Activated gamma-delta T cell treated with Interleukin-2 at 50 U/mL for 16 hours (primary cell): ENCODE measurements around the gene PLIN5.

Experiments used
- DNase-seq: peaks from one replicate; pipeline ENCODE4 v3.0.0-alpha.2; 2020

Gene PLIN5

DNA sequence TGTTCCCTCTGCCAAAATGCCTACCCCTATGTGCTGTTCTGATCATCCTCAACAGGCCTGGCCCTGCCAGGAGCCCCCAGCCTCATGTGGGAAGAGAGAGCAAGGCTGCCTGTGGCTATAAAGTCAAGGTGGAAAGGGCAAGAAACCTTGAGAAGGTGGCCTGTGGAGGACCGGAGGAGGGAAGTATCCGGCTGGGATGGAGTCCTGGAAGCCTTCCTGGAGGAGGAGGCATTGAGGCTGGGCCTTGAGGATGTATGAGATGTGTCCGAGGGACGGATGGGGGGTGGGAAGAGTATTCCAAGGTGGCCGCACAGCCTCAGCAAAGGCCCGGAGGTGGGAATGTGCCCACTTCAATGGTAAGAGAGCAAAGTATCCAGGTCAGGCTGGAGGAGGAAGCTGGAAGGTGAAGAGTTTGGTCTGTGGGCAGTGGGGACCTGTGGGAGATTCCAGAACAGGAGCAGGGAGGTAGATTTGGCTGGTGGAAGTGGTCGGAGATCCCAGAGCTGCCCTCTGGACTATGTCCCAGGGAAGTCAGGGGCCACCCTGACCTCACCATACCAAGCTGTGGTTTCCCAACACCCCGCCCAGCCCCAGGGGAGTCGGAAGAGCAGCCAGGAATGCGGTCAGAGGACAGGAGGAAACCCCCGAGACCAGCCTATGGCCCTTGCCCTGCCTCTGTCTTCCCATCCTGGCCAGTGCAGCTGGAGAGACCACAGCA is 13.7 kb downstream of the PLIN5 start:
- DNase-seq: no peak

DNA sequence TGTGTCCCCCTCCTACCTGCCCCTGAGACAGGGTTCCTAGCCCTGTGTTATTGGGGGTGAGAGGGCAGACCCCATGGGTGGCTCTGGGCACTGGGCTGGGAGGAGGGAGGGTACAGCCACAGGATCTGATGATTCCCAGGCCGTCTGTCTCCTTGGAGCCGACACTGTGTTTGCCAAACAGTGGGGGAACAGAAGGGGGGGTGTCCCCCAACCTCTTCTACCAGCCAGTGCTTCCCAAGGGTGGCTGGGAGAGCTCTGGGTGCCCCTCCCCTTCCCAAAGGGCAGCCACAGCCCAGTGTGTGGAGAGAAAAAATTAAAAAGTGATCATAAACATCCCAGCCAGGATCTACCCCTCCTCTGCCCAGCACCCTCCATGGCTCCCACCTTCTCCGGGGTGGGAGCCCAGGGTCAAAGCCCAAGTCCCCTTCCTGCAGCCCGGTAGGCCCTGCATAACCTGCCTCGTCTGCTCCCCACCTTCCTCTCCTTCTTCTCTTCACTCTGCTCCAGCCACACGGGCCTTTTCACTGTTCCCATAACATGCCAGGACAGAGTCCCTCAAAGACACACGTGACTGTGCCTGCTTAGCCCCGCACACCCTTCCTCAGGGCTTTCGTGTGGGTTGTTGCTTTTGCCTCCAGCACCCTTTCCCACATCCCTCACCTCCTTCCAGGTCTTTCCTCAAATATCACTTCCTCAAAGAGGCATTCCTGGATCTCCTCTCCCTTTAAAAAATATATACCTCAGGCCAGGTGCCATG is 15.3 kb downstream of the PLIN5 start:
- DNase-seq: no peak

DNA sequence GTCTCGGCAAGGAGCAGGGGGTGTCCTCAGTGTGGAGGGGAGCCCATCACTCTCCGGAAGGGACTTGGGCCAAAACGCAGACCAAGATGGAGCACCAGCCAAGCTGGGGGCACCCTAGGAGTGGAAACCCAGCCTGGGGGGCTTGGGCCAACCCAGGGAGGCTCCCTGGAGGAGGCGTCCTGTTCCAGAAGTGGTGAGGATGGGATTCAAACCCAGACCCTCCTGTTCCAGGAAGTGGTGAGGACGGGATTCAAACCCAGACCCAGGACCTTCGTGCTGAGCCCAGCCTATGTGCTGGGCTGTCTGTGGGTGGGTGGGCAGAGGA is 15.9 kb downstream of the PLIN5 start:
- no peak for DNase-seq

DNA sequence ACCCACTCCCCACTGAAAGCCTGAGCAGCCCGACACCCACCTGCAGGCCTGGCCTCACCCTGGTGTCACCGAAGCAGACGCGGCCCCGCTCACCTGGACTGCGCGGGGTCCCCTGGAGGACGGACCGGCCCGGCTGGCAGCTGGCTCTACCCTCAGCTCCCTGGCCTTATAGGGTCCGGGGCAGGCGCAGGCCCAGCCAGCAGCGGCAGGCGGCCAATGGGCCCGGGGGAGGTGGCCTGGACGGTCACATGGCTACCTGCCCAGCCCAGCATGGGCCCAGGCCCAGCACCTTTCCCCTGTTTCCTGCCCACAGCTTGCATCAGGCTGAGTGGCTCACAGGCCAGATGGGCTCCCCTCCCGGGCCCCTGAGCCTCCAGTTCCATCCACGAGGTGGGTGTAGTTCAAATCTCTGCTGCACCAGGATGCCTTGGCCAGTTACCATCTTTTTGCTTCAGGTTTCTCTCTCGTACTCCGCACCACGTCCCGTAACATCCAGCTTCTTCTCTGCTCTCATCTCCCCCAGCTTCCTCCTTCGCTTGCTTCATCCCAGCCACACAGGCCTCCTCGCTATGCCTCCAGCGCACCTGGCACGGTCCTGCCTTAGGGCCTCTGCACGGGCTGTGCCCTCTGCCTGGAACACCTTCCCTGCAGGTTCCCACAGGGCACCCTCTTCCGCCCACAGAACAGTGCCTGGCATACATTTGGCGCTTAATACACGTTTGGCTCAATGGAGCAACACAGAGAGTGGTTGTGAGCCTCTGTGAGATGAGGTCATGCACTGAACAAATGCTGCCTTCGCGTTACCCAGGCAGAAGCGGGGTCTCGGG is 16.5 kb downstream of the PLIN5 start, which contains the start of gene PLIN4:
PLIN4 (minus strand) TSS at position 142 of the 827 bp plus-strand sequence. CDS start 214 bp downstream, outside the sequence.
- DNase-seq: no peak

DNA sequence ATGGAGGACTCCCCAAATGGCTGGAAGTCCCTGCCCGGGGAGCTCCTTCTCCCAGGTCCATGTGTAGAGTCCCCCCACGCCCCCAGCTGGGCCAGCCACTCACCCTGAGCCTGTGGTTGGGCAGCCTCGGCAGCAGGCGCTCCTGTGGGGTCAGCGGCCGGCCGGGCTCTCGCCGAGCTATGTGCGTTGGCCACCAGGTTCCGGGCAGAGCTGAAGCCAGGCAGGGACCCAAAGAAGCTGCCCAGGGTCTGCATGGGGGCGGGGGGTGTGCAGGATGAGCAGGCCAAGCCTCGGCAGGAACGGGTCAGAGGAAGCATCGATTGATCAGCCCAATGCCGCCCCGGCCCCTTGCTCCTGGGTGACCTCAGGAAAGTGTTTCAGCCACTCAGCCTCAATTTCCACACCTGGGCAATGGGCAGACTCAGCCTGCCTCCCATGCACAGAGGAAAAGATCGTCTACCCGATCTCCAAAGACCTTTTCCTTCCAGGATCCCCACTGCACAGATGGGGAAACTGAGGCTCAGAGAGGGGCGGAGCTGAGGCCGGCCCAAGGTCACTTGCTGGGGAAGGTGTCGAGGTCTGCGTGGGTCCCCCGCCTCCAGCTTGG is 17.5 kb downstream of the PLIN5 start:
- DNase-seq: no peak

DNA sequence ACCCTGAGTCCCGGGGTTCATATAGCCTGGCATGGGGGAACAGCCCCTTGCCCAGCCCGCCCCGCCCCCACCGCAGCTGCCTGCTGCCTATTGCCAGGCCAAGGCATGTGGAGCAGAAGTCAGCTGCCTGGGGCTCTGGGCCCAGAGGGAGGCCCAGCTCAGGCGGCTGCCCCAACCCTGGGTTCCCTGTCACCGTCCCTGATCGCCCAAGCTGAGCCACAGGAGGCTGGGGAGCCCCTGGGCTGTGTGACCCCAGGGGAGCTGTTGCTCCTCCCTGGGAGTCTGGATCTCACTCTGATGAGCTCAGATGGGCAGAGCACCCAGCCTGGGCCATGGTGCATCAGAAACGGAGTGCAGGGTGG is 18.1 kb downstream of the PLIN5 start:
- no peak for DNase-seq

DNA sequence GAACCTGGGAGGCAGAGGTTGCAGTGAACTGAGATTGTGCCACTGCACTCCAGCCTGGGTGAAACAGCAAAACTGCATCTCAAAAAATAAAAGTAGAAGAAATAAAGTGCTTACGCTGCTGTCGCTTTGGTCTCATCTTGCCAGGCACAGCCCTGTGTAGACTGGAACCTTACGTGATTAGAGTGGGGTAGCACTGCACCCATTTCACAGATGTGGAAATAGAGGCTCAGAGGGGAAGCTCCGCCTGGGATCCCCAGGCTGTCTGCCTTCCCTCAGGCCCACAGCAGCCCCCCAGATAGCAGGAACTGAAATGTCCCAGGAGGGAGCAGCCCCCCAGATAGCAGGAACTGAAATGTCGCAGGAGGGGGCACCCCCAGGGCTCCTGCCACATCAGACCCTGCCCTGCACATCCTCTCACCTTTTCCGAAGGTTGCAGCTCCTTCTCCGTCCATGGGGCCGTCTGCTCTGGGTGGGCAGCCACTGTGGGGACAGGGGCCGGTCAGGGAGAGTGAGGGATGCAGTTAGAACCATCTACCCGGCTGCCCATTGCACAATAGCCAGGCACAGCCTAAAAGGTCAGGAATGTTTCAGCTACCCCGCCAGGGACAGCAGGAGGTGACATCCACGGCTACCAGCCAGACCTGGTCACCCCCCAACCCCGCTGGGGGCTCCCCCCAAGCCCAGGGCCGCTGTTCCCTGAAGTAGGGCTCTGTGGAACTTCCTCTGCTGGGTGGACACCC is 18.7 kb downstream of the PLIN5 start:
- DNase-seq: no peak

DNA sequence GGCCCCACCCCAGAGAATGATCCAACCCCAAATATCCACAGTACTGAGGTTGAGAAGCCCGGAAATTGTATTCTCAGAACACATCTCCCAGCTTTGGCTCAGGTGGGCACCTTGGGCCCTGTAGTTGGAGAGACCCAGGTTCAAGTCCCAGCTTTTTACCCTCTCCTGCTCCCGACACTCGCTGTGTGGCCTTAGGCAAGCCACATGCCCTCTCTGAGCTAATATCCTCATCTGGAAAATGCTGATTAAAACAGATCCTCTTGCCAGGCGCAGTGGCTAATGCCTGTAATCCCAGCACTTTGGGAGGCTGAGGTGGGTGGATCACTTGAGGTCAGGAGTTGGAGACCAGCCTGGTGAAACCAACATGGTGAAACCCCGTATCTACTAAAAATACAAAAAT is 19.3 kb downstream of the PLIN5 start:
- DNase-seq: no peak

DNA sequence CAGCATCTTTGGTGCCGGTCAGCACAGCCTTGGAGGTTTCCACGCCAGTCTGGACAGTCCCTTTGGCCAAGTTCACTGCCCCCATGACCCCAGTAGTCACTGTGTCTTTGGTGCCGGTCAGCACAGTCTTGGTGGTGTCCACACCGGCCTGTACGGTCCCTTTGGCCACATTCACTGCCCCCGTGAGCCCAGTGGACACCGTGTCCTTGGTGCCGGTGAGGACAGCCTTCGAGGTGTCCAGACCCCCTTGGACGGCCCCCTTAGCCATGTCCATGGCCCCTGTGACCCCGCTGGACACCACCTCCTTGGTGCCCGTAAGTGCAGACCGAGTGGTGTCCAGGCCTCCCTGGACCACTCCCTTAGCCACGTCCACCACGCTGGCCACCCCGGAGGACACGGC is 21.8 kb downstream of the PLIN5 start:
- DNase-seq: no peak

DNA sequence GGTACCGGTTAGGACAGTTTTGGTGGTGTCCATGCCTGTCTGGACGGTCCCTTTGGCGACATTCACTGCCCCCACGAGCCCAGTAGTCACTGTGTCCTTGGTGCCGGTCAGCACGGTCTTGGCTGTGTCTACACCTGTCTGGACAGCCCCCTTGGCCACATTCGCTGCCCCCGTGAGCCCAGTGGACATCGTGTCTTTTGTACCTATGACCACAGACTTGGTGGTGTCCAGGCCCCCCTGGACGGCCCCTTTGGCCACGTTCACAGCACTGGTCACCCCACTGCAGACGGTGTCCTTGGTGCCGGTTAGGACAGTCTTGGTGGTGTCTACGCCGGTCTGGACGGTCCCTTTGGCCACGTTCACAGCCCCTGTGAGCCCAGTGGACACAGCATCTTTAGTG is 23.0 kb downstream of the PLIN5 start:
- no peak for DNase-seq

DNA sequence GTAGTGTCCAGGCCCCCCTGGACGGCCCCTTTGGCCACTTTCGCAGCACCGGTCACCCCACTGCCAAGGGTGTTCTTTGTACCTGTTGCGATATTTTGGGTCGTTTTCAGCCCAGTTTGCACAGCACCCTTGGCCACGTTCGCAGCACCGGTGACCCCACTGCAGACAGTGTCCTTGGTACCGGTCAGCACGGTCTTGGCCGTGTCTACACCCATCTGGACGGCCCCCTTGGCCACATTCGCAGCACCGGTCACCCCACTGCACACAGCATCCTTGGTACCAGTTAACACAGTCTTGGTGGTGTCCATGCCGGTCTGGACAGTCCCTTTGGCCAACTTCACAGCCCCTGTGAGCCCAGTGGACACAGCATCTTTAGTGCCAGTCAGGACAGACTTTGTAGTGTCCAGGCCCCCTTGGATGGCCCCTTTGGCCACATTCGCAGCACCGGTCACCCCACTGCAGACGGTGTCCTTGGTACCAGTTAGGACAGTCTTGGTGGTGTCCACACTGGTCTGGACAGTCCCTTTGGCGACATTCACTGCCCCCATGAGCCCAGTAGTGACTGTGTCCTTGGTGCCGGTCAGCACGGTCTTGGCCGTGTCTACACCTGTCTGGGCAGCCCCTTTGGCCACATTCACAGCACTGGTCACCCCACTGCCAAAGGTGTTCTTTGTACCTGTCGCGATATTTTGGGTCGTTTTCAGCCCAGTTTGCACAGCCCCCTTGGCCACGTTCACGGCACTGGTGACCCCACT is 23.5 kb downstream of the PLIN5 start:
- DNase-seq: no peak

DNA sequence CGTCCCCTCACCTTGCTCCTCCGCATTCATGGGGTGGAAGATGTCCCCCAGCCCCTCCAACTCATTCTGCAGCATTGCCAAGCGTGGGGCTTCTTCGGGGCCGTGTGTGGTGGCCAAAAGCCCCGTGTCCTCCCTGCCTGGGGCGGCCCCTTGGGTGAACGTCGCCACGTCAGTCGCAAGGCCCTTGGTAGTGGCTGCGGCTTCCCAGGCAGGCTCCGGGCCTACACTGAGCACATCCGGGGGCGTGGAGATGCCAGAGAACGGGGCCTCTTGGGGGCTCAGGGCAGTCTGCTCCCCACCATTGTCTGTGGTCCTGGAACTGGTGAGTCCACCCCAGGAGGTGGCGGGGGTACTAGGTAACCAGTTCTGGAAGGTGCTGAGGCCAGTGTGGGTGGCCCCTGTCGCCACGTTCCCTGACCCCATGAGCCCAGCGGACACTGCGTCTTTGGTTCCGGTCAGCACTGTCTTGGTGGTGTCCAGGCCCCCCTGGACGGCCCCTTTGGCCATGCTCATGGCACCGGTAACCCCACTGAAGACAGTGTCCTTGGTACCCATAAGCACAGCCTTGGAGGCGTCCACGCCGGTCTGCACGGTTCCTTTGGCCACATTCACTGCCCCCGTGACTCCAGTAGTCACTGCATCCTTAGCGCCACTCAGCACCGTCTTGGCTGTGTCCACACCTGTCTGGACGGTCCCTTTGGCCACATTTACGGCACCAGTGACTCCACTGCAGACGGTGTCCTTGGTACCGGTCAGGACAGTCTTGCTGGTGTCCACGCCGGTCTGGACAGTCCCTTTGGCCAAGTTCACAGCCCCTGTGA is 24.4 kb downstream of the PLIN5 start:
- DNase-seq: no peak

DNA sequence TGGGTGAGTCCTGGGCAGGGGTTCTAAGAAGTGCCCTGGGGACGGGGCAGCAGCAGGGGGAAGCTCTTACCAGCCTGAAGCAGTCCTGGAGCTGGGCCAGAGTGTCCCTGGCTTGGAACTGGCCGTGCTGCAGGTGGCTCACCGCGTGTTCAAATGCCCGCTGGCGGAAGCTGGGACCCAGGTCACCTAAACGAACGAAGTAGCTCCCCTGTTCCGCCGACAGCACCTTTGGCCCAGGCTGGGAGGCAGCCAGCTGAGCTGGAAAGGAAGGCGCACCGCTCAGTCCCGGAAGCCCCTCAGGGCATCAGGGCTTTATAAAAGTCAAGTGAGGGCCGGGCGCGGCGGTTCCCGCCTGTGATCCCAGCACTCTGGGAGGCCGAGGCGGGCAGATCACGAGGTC is 26.3 kb downstream of the PLIN5 start:
- no peak for DNase-seq

DNA sequence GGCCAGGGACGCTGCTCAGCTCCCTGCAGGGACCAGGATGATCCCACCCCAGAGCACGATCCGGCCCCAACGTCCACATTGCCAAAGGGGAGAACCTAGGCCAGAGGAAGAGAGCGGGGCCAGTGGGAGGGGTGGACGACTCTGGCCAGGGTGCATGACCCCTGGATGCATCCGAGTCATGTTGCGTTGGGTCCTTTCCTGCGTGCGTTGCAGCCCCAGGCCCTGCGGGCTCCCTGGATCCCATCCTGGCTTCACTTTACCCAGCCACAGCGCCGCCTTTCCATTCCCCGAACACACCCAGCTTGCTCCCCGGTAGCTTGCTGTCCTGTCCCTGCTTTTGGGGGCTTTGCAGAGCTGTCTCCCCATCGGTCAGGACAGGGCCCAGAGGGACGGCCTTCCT is 27.2 kb downstream of the PLIN5 start:
- no peak for DNase-seq

DNA sequence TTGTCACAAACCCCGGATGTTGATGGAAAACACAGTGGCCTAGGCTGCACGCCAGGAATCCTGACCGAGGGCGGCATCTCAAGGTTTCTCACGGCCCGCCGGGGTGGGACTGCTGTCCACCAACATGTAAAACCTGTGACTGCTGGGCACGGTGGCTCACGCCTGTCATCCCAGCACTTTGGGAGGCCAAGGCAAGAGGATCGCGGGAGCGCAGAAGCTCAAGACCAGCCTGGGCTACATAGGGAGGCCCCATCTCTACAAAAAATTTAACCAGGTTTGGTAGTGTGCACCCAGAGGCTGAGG is 27.9 kb downstream of the PLIN5 start:
- no peak for DNase-seq

DNA sequence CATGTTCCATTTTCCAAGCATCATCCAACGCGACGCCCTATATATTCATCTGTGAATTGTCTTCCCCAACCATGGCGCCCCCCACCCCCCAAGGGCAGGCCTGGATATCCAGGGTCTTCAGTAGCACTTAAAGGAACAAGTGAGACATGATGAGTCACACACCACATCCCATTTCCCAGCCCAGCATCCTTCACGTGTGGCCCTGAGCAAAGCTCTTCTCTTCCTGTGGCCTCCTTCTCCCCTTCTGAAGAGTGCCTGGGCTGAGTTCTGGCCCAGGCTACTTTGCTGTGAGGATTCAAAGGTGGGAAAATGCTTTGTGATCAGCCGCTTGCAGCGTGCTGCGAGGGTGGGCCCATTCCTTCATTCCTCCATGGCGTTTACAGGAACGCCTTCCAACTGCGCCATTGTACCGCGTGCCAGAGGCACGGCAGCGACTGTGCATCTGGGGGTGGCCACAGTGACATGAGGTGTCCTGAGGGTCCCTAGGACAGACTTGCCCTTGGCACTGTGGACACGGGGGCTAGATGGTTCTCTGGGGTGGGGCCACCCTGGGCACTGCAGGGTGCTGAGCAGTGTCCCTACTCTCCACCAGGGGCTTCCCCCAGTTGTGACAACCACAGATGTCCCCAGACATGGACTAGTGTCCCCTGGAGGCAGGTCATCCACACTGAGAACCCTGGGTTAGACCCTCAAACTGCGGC is 28.4 kb downstream of the PLIN5 start:
- no peak for DNase-seq

DNA sequence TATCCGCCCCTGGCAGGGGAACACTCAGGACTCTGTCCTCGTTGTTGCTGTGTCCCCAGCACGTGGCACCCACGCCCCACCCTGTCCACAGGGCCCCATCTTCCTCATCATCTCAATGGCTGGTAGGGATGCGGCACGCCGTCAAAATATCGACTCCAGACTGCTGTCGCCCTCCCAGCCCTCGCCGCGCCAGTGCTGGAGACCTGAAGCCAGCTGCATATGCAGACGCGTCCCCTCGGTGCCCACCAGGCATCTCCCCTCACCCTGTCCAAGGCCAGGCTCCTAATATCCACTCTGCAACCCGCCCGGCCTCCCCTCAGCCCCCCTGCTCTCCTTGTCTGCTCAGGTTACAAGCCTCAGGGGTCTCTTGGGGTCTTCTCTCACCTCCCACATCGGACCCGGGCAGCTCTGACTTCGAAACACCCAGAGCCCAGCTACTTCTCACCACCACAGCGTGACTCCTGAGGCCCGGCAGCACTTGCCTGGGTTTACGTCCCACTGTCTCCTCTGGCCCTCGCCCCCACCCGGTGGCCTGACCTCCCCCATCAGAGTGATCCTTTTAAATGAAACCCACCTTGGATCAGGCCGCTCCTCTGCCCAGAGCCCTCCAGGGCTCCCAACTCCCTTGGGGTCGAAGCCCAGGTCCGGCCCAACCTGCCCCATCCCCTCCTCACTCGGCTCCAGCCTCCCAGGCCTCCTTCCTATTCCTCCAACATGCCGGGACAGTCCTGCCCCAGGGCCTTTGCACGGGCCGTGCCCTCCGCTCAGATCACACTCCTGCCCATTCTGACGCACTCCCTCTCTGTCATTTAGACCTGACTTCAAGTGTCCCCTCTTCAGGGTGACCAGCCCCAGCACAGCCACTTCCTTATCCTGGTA is 29.2 kb downstream of the PLIN5 start:
- DNase-seq: no peak

DNA sequence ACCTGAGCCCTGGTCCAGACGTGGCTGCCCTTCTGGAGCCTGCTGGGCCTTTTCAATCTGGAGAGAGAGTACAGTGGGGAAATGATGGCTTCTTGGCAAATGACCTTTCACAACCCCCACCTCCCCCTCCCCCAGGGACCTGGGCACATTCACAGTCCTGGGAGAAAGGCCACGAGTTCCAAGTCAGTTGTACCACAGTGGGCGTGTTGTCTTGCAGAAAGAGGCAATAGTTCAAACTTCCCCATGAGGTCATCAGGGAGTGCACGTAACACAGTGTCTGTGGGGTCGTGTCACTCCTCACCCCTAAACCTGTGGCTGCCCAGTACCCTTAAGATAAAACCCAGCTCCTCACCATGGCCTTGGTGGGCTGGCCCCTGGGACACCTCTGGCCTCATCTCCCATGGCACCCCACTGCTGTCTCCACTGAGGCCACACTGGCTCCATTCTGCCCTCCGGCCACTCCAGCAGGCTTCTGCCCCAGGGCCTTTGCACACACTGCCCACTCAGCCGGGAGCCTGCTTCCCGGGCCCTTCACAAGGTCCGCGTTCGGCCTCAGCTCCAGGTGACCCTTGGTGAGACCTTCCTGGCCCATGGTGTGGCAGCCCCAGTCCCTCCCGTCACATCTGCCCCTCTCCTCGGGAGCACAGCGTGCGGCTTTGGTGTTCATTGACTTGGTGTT is 30.0 kb downstream of the PLIN5 start:
- no peak for DNase-seq

DNA sequence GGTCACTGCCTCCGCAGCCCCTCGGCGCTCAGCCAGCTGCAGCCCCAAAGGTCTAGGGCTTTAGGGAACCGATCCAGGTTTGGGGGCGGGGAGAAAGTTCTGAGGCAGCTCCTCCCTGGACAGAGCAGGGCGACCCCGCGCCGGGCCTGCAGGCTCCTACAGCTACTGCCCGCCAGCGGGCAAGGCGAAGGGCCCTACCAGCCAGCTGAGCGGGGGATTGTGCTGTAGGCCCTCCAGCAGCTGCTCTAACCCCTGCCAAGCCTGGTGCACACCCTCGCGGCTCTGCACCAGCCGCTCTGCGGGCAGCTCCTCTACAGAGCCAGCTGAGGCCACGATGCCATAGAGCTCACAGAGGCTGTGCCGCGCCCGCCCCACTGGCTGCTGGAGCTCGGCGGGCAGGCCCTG is 30.7 kb downstream of the PLIN5 start:
- no peak for DNase-seq
